Mesendoderm (in vitro differentiated cells): ENCODE results near the gene IDH3G.
A peak's percentile ranks its signal among the peaks of the same experiment; 100 is the strongest.

Experiments used
- DNase-seq: peaks from one replicate; pipeline ENCODE4 v3.0.0; 2013
- H2AK5ac ChIP-seq: 2 replicates; pipeline ENCODE4 v1.6.1; 2013; ENCODE audit warnings: low read length, inconsistent platforms
- H2BK120ac ChIP-seq: 2 replicates; pipeline ENCODE4 v1.6.1; 2013; ENCODE audit warnings: low read depth, mild to moderate bottlenecking, low read length, moderate library complexity, mixed read lengths
- H2BK15ac ChIP-seq: replicated peaks from 2 replicates; pipeline ENCODE4 v1.6.1; 2013; ENCODE audit warnings: low read depth, mild to moderate bottlenecking, moderate library complexity
- H2BK5ac ChIP-seq: 2 replicates; pipeline ENCODE4 v1.6.1; 2013; ENCODE audit warnings: low read length, inconsistent platforms
- H3K18ac ChIP-seq: 2 replicates; pipeline ENCODE4 v1.6.1; 2013; ENCODE audit warnings: mild to moderate bottlenecking, low read length, mixed read lengths
- H3K23ac ChIP-seq: one replicate; pipeline ENCODE4 v1.6.1; 2013; ENCODE audit warnings: low read length
- H3K27ac ChIP-seq: 2 replicates; pipeline ENCODE4 v1.5.1; 2013; ENCODE audit warnings: low read depth, mild to moderate bottlenecking, inconsistent platforms, low read length, moderate library complexity
- H3K27me3 ChIP-seq: 2 replicates; pipeline ENCODE4 v1.6.1; 2013; ENCODE audit warnings: low read length, control low read depth, mild to moderate bottlenecking, inconsistent platforms; ENCODE audit not compliant: insufficient read depth, poor library complexity
- H3K36me3 ChIP-seq: 2 replicates; pipeline ENCODE4 v1.6.1; 2013; ENCODE audit warnings: low read length, inconsistent platforms; ENCODE audit not compliant: control insufficient read depth, insufficient read depth
- H3K4ac ChIP-seq: one replicate; pipeline ENCODE4 v1.6.1; 2013; ENCODE audit warnings: low read depth, mild to moderate bottlenecking, low read length, moderate library complexity
- H3K4me1 ChIP-seq: 2 replicates; pipeline ENCODE4 v1.6.1; 2013; ENCODE audit warnings: low read depth, low read length, inconsistent platforms; ENCODE audit not compliant: control insufficient read depth
- H3K4me2 ChIP-seq: 2 replicates; pipeline ENCODE4 v1.6.1; 2013; ENCODE audit warnings: low read length
- H3K4me3 ChIP-seq: 2 replicates; pipeline ENCODE4 v1.5.1; 2013; ENCODE audit warnings: mild to moderate bottlenecking, low read length
- H3K56ac ChIP-seq: one replicate; pipeline ENCODE4 v1.6.1; 2013; ENCODE audit warnings: low read length
- H3K79me1 ChIP-seq: 2 replicates; pipeline ENCODE4 v1.6.1; 2013; ENCODE audit warnings: low read length, inconsistent platforms
- H3K79me2 ChIP-seq: 2 replicates; pipeline ENCODE4 v1.6.1; 2013; ENCODE audit warnings: mild to moderate bottlenecking, low read length; ENCODE audit not compliant: control insufficient read depth, insufficient read depth
- H3K9ac ChIP-seq: 2 replicates; pipeline ENCODE4 v1.6.1; 2013; ENCODE audit warnings: low read length, inconsistent platforms
- H4K5ac ChIP-seq: one replicate; pipeline ENCODE4 v1.6.1; 2013; ENCODE audit warnings: low read length
- H4K8ac ChIP-seq: one replicate; pipeline ENCODE4 v1.6.1; 2013; ENCODE audit warnings: low read depth, mild to moderate bottlenecking, control low read depth, low read length, moderate library complexity
- WGBS: extraction: QIAGEN DNeasy Blood & Tissue Kit; methylation state at CpG from one replicate; pipeline ENCODE4 v1.1.7; 2013; ENCODE audit warnings: low lambda C conversion rate, missing lambda C conversion rate; ENCODE audit not compliant: insufficient coverage; ENCODE audit errors: extremely low coverage; 5-methylcytosine and 5-hydroxymethylcytosine counted together

The IDH3G gene

DNA sequence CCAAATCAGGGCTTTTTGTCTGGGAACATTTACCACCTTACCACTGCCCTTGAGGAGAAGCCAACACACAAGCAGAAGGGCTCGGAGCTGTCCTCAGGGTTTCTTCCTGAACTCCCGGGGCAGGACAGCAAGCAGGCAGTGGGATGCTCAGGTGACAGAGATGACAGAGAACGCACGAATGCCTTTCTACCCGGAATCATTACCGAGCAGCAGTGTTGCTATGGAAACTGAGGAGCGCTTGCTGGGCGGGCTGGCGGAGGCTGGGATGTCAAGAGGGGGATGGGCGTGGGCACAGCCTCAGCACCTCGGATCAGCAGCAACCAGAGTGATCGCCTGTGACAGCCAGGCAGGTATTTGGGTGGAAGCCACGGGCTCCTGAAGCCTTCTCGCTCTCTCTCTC lies 18.0 kb upstream of the IDH3G start:
- Histone ChIP-seq H3K79me1 (no peaks in the 10 kb centered on the region), H4K8ac (no peak overlapping the region), H3K36me3 (no peaks in the 10 kb centered on the region), H3K79me2 (peaks cover 18% of the 10 kb centered on the region), H3K9ac (no peak overlapping the region), H3K4ac (no peak overlapping the region), H2BK5ac (no peak overlapping the region), H3K23ac (no peak overlapping the region), H3K4me2 (no peak overlapping the region), H3K27ac (no peak overlapping the region), H3K27me3 (no peaks in the 10 kb centered on the region), H3K4me1 (no peaks in the 10 kb centered on the region), H2AK5ac (no peak overlapping the region), H3K18ac (no peak overlapping the region), H3K4me3 (no peak overlapping the region), H3K56ac (no peak overlapping the region), H2BK120ac (no peak overlapping the region), H2BK15ac (no peak overlapping the region), H4K5ac (no peak overlapping the region)
- no CpG with 5 or more reads among the region's 14 CpGs for WGBS
- DNase-seq, result peak; percentile 65

- Histone ChIP-seq H2AK5ac (no peak overlapping the region), H4K8ac (no peak overlapping the region), H3K9ac (no peak overlapping the region)
These were observed 13.8 kb upstream of the IDH3G start for GRCh38 chrX:153807976-153808375.

GRCh38 chrX:153806999-153807575 lies 12.9 kb upstream of the IDH3G start:
- no CpG with 5 or more reads among the region's 28 CpGs for WGBS
- Histone ChIP-seq H2BK120ac (no peak overlapping the region), H4K8ac (no peak overlapping the region), H2BK5ac (no peak overlapping the region), H2BK15ac (no peak overlapping the region), H3K27ac (no peak overlapping the region), H3K4me3 (no peak overlapping the region), H3K56ac (no peak overlapping the region), H3K4me2 (no peak overlapping the region), H3K27me3 (no peaks in the 10 kb centered on the region), H3K9ac (no peak overlapping the region), H3K36me3 (no peaks in the 10 kb centered on the region), H3K79me2 (peaks cover 5% of the 10 kb centered on the region), H2AK5ac (no peak overlapping the region), H3K18ac (no peak overlapping the region), H3K4ac (no peak overlapping the region), H4K5ac (no peak overlapping the region), H3K23ac (no peak overlapping the region), H3K4me1 (no peaks in the 10 kb centered on the region), H3K79me1 (no peaks in the 10 kb centered on the region)
- no peak for DNase-seq

More at GRCh38 chrX:153807976-153808375, 13.8 kb upstream of the IDH3G start:
- H3K4me2 ChIP-seq, result no peak overlapping the region
- no peak overlapping the region for H3K27ac ChIP-seq
- no peaks in the 10 kb centered on the region for H3K79me1 ChIP-seq
- DNase-seq, result no peak
- no peaks in the 10 kb centered on the region for H3K36me3 ChIP-seq
- no CpG with 5 or more reads among the region's 19 CpGs for WGBS
- H3K56ac ChIP-seq, result no peak overlapping the region
- H2BK120ac ChIP-seq, result no peak overlapping the region
- H4K5ac ChIP-seq, result no peak overlapping the region
- no peak overlapping the region for H3K23ac ChIP-seq
- H3K4me1 ChIP-seq, result no peaks in the 10 kb centered on the region
- H3K4me3 ChIP-seq, result no peak overlapping the region
- H2BK5ac ChIP-seq, result no peak overlapping the region
- H3K18ac ChIP-seq, result no peak overlapping the region
- H2BK15ac ChIP-seq, result no peak overlapping the region
- no peak overlapping the region for H3K4ac ChIP-seq
- H3K79me2 ChIP-seq, result peaks cover 8% of the 10 kb centered on the region
- H3K27me3 ChIP-seq, result no peaks in the 10 kb centered on the region

GRCh38 chrX:153805436-153805835 lies 11.3 kb upstream of the IDH3G start:
- no peak for DNase-seq
- WGBS, result no CpG with 5 or more reads among the region's 13 CpGs

GRCh38 chrX:153804621-153805020 lies 10.4 kb upstream of the IDH3G start:
- no peak overlapping the region for H2BK15ac ChIP-seq
- no peak overlapping the region for H4K8ac ChIP-seq
- H3K27ac ChIP-seq, result no peak overlapping the region
- DNase-seq, result no peak
- H3K36me3 ChIP-seq, result no peaks in the 10 kb centered on the region
- H3K4ac ChIP-seq, result no peak overlapping the region
- no peak overlapping the region for H2BK120ac ChIP-seq
- H3K18ac ChIP-seq, result no peak overlapping the region
- H3K4me2 ChIP-seq, result no peak overlapping the region
- no peaks in the 10 kb centered on the region for H3K79me1 ChIP-seq
- no peaks in the 10 kb centered on the region for H3K79me2 ChIP-seq
- H2BK5ac ChIP-seq, result no peak overlapping the region
- WGBS, result no CpG with 5 or more reads among the region's 25 CpGs
- H3K4me3 ChIP-seq, result no peak overlapping the region
- no peaks in the 10 kb centered on the region for H3K4me1 ChIP-seq
- H3K23ac ChIP-seq, result no peak overlapping the region
- H3K9ac ChIP-seq, result no peak overlapping the region
- H2AK5ac ChIP-seq, result no peak overlapping the region
- no peak overlapping the region for H4K5ac ChIP-seq
- H3K56ac ChIP-seq, result no peak overlapping the region
- no peaks in the 10 kb centered on the region for H3K27me3 ChIP-seq

More at GRCh38 chrX:153805436-153805835, 11.3 kb upstream of the IDH3G start:
- H2BK15ac ChIP-seq, result no peak overlapping the region
- H2BK5ac ChIP-seq, result no peak overlapping the region
- H3K9ac ChIP-seq, result no peak overlapping the region
- H3K4ac ChIP-seq, result no peak overlapping the region
- H3K4me2 ChIP-seq, result no peak overlapping the region
- no peaks in the 10 kb centered on the region for H3K4me1 ChIP-seq
- no peak overlapping the region for H2BK120ac ChIP-seq
- no peak overlapping the region for H2AK5ac ChIP-seq
- no peak overlapping the region for H3K56ac ChIP-seq
- H3K79me2 ChIP-seq, result peaks cover 2% of the 10 kb centered on the region
- H3K18ac ChIP-seq, result no peak overlapping the region
- no peaks in the 10 kb centered on the region for H3K36me3 ChIP-seq
- H3K23ac ChIP-seq, result no peak overlapping the region
- no peak overlapping the region for H4K8ac ChIP-seq
- no peak overlapping the region for H3K27ac ChIP-seq
- no peaks in the 10 kb centered on the region for H3K79me1 ChIP-seq
- H3K4me3 ChIP-seq, result no peak overlapping the region
- no peaks in the 10 kb centered on the region for H3K27me3 ChIP-seq
- H4K5ac ChIP-seq, result no peak overlapping the region

- H2BK120ac ChIP-seq, result no peak overlapping the region
- no CpG with 5 or more reads among the region's 34 CpGs for WGBS
- H3K27ac ChIP-seq, result no peak overlapping the region
- no peak overlapping the region for H2BK15ac ChIP-seq
- H3K79me1 ChIP-seq, result no peaks in the 10 kb centered on the region
- no peak overlapping the region for H3K4me2 ChIP-seq
- H3K9ac ChIP-seq, result no peak overlapping the region
- no peak for DNase-seq
- no peaks in the 10 kb centered on the region for H3K36me3 ChIP-seq
- H3K56ac ChIP-seq, result no peak overlapping the region
- H3K18ac ChIP-seq, result no peak overlapping the region
- H4K5ac ChIP-seq, result no peak overlapping the region
- H3K4me1 ChIP-seq, result no peaks in the 10 kb centered on the region
- no peak overlapping the region for H3K4me3 ChIP-seq
- no peak overlapping the region for H2AK5ac ChIP-seq
- no peaks in the 10 kb centered on the region for H3K79me2 ChIP-seq
- H3K27me3 ChIP-seq, result no peaks in the 10 kb centered on the region
- H3K4ac ChIP-seq, result no peak overlapping the region
- no peak overlapping the region for H4K8ac ChIP-seq
- no peak overlapping the region for H2BK5ac ChIP-seq
- no peak overlapping the region for H3K23ac ChIP-seq
These were observed 10.0 kb upstream of the IDH3G start for GRCh38 chrX:153804100-153804595.
